ENCODE measurements around the gene ALX4.

The ALX4 gene

DNA sequence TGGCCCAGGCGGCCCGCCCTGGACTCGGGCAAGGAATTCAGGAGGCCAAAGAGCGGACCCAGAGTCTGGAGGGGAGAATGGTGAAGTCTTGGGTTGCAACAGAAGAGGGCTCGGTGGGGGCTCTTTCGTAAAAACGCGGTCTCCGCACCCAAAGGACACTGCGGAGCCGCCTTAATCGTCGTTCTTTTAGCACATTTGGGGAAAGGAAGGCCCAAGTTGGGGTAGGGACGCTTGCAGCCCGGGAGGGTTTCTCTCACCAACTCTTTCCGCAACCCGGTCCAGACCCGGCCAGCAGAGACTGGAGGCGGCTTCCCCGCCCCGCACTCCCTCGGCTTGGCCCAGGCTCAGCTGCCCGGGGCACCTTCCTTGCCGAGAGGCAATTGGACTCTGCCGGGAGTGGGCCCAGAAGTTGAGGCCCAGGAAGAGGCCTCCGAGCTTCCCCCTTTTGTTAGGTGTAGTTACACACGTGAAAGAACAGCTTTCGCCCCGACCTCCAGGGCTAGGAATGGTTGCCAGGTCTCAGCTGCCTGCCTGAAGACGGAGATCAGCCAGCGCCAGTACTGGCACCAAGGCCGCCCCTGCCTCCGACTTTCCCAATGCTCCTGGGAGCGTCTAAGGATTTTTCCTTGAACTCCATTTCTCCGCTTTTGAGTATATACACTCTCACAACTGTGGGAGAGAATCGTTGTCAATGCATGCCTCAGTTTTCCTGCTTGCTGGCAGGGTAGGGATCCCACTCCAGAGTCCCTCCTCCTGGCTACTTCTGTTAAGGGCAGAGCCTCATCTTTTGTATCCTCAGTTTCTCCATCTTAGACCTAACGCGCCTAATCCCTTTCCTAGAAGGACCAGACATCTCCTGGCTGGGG is 3.7 kb downstream of the ALX4 start:
- no peak for FAIRE-seq
- no peak for TF ChIP-seq POLR2A (IDR thresholded peaks at IDR 0.05; ENCODE audit: low read depth, low read length)
- no peak for DNase-seq (ENCODE audit: insufficient read length, low spot score)

DNA sequence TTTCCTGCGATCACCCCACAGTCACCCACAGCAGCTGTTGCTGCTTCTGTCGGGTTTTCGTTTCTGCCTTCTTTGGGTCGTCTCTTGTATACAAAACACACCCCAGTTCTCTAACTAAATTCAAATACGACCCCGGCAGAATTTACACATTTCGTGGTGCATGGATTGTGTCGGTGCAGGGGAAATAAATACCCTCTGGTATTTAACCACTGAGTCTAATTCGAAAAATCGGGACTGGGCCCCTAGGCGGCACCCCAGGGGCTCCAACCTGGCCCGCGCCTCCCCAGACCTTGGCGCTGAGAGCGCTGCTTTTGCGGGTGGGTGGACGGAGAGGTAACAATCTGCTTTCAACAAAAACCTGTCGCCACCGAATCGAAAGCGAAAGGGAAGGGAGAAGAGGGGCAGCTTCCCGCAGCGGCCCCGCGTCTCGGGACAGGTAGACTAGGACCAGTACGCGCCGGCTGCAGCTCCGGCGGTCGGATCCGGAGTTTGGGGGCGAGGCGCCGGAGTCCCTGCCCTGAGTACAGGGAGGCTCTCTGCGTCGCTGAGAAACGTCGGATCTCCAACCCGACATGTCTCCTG is 4.4 kb downstream of the ALX4 start:
- no peak for DNase-seq (ENCODE audit: insufficient read length, low spot score)
- no peak for FAIRE-seq

DNA sequence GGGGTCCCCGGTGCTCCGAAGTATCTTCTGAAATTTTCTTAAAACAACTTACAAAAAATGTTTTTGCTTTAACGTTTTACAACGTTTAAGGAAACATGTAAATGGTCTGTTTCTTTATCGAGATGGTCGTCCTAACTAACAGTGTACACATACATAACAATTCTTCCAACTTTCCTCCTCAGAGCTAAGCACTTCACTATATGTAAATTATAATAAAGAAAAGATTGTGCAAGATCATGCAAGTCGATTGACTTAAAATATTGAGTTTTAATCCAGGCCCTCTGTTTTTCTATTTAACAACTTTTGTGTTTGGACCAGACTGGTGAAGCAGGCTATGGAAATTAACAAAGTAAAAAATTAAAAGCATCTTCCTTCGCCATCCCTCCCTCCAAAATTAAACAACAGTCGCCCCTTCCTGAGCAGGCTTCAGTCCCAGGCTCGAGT is 4.9 kb downstream of the ALX4 start:
- DNase-seq (ENCODE audit: insufficient read length, low spot score): no peak
- no peak for FAIRE-seq
- TF ChIP-seq POLR2A (IDR thresholded peaks at IDR 0.05; ENCODE audit: low read depth, low read length): no peak

More for the DNA sequence above, 4.4 kb downstream of the ALX4 start:
- TF ChIP-seq POLR2A (IDR thresholded peaks at IDR 0.05; ENCODE audit: low read depth, low read length): no peak

DNA sequence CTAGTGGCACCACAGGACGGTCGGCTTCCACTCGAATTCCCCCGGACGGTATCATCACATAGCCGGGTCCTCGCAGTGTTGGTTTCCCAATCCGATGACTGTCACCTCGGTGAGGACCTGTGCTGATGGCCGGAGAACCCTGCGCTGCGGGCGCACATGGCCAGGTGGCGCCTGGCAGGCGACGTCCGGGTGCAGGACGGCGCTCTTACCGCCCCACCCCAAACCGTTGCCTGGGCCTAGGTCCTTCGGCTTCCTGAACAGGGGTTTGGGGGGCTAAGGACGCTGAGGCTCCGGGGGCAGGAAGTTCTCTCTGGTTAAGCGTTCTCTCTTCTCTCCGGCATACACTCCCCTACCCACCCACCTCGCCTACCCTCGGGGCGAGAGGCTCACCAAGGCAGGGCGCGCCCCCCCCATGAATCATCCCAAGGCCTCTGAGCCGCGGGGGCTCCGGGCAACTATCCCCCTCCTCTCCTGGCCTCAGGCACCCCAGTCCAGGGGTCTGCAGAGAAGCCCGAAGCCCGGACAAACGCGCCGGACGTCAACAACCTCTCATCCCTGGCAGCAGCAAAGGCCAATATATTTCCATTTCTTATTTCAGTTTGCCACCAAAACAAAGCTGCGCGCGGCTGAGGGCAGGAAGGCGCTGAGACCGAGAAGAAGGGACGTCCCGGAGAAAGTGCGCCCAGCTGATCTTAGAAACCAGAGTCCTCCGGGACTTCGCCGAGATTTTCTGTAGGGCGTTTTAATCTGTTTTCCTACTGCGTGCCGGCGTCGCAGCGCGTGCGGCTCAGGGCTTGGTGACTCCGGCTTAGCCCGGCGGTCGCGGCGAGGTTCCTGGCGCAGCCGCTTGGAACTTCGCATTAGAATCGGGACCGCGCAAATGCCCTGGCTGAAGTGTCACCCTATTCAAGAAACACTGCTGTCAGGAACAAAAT is 5.6 kb downstream of the ALX4 start:
- TF ChIP-seq POLR2A (IDR thresholded peaks at IDR 0.05; ENCODE audit: low read depth, low read length): no peak
- FAIRE-seq (no peak), DNase-seq (ENCODE audit: insufficient read length, low spot score) (no peak)

DNA sequence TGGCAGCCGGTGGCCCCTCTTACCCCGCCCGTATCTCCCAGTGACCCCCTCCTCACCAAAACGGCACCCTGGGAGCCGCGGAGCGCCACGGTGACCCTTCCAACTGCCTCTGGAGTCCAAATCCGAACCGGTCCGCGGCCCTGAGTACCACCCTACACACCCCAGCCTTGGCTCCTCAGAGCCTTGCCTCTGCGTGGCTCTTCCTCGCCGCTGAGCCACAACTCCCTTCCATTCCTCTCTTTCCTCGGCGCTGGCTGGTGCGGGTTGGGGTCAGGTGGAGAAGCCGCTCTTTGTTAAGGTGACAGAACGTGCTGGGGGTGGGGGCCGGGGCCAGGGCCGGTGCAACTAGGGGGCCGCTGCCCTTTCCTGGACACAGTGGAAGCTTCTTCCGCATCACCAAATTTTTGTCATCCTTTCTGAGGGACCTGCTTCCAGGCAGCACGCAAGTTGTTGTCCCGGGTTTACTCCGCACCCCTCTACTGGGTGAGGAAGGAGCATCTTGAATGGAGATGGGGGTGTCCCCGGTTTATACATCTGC is 6.5 kb downstream of the ALX4 start:
- DNase-seq (ENCODE audit: insufficient read length, low spot score): no peak
- no peak for FAIRE-seq
- no peak for TF ChIP-seq POLR2A (IDR thresholded peaks at IDR 0.05; ENCODE audit: low read depth, low read length)

DNA sequence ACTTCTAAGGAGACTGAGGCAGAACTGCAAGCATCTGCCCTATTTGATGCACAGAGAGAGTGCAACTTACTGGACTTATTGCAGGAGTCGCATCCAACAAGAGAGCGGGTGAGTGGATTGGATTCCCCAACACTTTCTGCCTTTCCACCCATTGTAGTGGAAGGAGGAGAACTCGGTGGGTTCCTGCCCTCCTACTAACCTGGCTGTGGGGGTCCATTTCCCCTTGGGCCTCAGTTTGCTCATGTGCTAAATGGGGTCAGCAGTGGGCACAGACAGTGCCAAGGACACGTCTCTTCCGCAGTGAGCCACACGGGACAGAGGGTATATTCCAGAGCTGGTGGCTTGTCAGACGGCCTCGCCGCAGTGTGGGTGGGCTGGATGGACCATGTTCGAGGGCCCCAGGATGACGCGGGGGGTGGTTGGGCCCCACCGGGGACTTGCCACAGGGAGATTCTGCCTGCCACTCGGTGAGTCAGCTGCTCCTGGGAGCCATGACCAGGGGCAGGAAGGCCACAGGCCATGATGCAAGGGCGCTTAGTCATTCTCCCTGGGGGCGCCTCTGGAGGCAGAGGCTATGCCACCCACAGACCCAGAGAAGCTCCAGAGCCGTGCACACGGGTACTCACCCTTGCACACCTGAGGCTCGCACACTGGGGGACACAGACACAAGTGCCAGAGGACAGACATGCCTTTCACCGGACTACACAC is 8.2 kb downstream of the ALX4 start:
- FAIRE-seq: no peak
- TF ChIP-seq POLR2A (IDR thresholded peaks at IDR 0.05; ENCODE audit: low read depth, low read length): peak; percentile 16
- peak; percentile 100 for DNase-seq (ENCODE audit: insufficient read length, low spot score)

DNA sequence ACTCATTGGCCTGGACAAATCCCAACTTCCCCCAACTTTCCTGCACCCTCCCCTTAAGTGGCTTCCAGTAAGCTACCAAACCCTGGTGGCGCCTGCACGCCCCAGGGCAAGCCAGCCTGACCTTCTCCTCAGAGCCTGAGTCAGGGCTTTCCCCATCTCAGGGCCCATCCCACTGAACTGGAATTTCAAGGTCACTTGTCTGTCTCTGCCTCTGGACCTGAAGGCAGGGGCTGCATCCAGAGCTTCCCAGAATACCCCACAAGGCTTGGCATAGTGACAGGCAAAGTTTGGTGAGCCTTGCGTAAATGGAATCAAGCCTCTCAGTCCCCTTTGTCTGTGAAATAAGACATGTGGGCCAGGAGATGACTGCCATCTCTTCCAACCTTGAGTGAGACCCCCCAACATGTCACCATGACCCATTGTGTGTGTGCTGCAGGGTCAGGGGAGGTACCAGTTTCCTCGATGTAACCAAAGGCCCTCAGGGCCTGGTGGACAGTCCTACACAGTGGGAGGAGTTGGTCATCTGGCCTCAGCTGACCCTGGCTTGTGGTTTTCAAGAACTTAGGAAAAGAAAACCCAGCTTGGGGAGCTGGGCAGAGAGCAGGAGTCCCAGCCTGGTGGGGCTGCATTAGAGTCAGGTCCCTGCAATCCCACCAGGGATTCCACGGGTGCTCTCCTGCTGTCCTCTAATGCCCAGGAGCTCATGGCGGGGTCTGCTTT is 8.9 kb downstream of the ALX4 start:
- FAIRE-seq: no peak
- TF ChIP-seq POLR2A (IDR thresholded peaks at IDR 0.05; ENCODE audit: low read depth, low read length): peak; percentile 63
- DNase-seq (ENCODE audit: insufficient read length, low spot score): peak; percentile 98

DNA sequence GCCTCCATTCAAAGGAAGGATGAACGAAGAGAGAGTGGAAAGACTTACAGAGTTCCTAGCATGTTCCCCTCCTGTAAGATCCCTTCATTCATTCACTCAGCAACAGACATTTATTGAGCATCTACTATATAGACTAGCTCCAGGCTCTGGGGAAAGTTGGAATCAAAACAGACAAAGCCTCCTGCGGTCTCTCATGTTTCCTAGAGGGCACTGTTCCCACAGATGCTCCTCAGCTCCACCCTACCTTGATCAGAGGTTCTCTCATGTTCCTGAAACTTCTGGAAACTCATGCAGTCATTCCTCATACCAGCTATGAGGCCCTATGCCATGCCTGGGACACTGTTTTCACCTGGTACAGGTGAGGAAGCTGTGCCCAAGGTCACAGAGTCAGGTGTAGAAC is 11.1 kb downstream of the ALX4 start:
- FAIRE-seq: no peak
- TF ChIP-seq POLR2A (IDR thresholded peaks at IDR 0.05; ENCODE audit: low read depth, low read length): no peak
- no peak for DNase-seq (ENCODE audit: insufficient read length, low spot score)

DNA sequence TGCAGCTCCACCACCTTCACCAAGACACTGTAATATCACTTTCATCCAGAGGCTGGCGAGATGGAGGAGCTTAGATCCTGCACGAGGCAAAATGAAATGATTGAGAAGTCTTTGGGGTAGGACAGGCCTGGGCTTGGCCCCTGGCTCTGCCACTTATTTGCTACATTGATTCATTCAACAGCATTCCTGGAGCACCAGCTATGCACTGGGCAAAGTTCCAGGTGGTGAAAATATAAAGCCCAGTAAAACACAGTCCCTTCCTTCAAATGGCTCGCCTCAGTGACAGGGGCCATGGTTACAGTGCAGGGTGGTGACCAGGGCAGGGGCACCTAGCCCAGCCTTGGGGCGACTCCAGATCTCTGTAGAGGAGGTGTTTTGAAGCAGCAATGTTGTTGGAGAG is 19.7 kb downstream of the ALX4 start:
- no peak for DNase-seq (ENCODE audit: insufficient read length, low spot score)
- no peak for TF ChIP-seq POLR2A (IDR thresholded peaks at IDR 0.05; ENCODE audit: low read depth, low read length)
- no peak for FAIRE-seq

DNA sequence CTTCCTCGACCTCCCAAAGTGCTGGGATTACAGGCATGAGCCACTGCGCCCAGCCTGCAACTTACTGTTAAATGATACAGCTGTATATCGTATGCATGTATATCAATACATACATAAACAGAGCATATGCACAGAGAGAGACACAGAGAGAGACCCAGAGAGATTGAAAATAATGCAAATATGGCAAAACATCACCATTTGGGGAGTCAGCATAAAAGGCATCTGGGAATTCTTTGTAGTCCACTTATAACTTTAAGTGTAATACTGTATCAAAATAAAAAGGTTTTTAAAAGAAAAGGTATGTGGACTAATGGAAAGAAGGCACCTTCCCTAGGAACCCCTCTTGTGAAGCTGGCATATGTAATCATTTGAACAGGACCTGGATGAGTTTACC is 21.8 kb downstream of the ALX4 start:
- DNase-seq (ENCODE audit: insufficient read length, low spot score): no peak
- no peak for FAIRE-seq
- TF ChIP-seq POLR2A (IDR thresholded peaks at IDR 0.05; ENCODE audit: low read depth, low read length): no peak

DNA sequence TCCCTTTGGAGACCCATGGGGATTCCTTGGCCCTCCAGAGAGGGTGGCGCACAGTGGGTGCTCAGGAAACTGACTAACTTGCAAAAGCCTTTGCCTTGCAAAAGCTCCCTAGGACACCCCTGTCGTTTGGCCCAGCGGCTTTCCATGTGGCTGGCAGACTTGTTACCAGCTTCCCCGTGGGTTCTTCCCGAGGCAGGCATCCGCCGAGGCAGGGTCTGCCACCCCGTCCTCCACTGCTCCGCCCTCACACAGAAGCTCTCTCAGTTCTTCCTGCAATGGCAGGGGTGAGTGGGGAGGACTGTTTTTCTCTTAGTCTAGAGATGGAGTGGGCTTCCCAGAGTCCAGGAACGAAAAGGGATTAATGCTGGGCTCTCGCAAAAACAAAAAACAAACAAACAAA is 23.0 kb downstream of the ALX4 start:
- FAIRE-seq (no peak), DNase-seq (ENCODE audit: insufficient read length, low spot score) (no peak)
- no peak for TF ChIP-seq POLR2A (IDR thresholded peaks at IDR 0.05; ENCODE audit: low read depth, low read length)

DNA sequence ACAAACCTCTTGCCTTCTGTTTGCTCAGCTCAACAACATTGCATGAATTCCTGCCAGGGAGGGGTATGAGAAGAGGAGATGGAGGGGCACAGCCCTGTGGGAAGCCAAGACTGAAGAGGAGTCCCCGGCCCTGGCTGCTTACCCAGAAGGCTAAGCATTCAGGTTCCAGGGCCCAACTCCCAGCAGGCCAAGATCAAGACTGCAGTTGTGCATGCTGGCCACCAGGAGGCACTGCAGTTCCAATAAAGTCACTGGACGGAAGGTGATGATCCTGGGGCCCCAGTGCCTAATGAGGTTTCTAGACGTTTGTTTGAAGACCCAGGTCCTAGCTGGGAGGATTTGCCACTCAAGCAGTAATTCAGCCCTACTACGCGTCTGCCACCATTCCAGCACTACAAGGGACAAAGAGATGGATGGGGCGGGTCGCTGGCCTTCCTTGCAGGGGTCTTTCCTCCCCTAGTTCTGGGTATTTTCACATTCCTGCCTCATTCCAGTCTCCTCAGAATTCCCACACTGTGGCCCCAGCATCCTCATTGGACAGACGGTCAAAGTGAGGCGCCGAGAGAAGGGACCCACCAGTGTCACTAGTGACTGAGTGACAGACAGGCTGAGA is 23.6 kb downstream of the ALX4 start:
- TF ChIP-seq POLR2A (IDR thresholded peaks at IDR 0.05; ENCODE audit: low read depth, low read length): no peak
- DNase-seq (ENCODE audit: insufficient read length, low spot score): peak; percentile 93
- peak; percentile 58 for FAIRE-seq

Measured in H54 (cell line).